Activated CD4-positive, alpha-beta T cell treated with anti-CD3 and anti-CD28 coated beads, Interleukin-2, Interleukin-6, amounts not matched to agents 100 ng/mL and 50 ng/mL, durations not matched to agents 16 hours and 8 hours (primary cell): ENCODE results near the gene ERC2.
"Not testable (repeated sequence)": the region's sequence is repeated elsewhere in the genome, so short reads cannot be mapped to it uniquely, and the experiment has no call there.

Experiments used
- DNase-seq: peaks from one replicate; pipeline ENCODE4 v3.0.0-alpha.2; 2020

ERC2 gene

DNA sequence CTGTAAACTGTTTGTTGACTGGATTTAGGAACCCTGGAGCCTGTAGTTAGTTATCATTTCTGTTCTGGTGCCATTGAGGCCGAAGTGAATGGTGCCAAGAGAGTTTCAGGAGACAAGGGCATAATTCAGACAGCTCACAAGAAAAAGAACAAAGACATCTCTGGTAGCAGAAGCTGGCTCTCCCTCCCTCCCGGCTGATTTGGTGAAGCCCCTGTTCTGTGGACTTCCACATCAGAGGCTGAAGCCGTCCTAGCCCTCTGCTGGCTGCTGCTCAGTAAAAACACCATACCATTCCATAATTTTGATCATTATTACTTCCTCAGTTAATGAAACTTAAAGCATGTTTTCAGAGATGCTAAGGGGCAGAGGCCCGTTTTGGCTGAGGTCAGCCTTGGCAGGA, 599.9 kb downstream of the ERC2 start:
- no peak for DNase-seq

GRCh38 chr3:55863028-55863427, 605.2 kb downstream of the ERC2 start:
- no peak for DNase-seq

GRCh38 chr3:55860049-55860721, 608.1 kb downstream of the ERC2 start:
- no peak for DNase-seq

DNA sequence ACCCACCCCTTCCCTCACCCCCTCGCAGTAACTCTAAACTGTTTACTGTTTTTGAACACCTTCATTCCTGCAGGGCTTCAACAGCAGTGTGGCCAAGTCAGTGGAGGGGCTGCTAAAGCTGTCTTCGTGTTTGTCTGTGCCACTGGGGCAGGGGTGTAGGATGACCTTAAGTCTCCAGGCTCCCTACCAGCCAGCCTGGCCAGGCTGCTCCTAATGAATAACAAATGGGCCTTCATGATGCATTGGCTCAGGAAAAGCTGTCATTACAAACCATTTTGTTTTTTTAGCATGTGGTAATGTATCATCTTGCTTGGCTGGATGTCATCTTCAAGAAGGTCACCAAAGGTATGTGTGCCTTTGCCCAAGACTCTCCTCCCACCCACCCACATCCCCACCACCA, 609.0 kb downstream of the ERC2 start:
- DNase-seq, result no peak

- DNase-seq, result no peak
These were observed 609.5 kb downstream of the ERC2 start for GRCh38 chr3:55858727-55859126.

DNA sequence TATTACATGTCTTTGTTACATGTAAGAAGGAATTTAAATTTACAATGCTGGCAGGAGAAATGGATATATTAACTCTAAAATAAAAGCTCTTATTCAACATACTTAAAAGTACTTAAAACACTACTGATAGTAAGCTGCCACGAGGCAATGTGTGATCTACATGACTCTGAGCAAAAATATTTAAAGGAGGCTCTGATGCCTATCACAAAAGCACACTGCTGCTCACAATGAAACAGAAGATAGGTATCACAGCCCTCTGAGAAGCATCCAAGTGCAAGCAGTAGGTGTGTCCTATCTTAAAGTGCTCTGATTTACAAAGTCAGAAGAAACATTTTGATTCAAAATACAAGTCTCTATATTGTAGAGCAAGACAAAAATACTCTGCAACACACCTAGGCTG, 610.0 kb downstream of the ERC2 start:
- DNase-seq, result no peak

DNA sequence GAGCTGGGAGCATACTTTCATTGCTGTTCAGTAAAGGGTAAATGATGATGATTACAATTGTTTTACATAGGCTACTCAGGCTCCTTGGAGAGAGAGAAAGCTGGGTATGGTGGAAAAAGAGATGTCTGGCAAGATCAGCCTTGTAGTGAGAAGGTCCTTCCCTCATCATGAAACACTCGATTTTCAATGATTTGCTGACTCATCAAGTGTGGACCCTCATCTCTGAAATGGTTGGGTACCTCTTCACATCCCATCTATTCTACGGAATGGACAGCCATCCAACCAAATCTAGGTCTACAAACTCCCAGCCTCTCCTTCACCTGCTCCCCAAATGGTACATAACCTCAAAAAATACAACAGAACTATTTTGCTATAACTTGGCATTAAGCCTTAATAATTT, 610.6 kb downstream of the ERC2 start:
- DNase-seq, result no peak

GRCh38 chr3:55855311-55855710, 613.0 kb downstream of the ERC2 start:
- no peak for DNase-seq

- no peak for DNase-seq
These were observed 613.8 kb downstream of the ERC2 start for GRCh38 chr3:55854494-55854893.

GRCh38 chr3:55852326-55852725, 615.9 kb downstream of the ERC2 start:
- no peak for DNase-seq

- DNase-seq, result no peak
These were observed 626.1 kb downstream of the ERC2 start for GRCh38 chr3:55842204-55842603.

DNA sequence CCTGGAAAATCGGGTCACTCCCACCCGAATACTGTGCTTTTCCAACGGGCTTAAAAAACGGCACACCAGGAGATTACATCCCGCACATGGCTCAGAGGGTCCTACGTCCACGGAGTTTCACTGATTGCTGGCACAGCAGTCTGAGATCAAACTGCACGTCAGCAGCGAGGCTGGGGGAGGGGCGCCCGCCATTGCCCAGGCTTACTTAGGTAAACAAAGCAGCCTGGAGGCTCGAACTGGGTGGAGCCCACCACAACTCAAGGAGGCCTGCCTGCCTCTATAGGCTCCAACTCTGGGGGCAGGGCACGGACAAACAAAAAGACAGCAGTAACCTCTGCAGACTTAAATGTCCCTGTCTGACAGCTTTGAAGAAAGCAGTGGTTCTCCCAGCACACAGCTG, 636.4 kb downstream of the ERC2 start:
- DNase-seq, result not testable (repeated sequence)

DNA sequence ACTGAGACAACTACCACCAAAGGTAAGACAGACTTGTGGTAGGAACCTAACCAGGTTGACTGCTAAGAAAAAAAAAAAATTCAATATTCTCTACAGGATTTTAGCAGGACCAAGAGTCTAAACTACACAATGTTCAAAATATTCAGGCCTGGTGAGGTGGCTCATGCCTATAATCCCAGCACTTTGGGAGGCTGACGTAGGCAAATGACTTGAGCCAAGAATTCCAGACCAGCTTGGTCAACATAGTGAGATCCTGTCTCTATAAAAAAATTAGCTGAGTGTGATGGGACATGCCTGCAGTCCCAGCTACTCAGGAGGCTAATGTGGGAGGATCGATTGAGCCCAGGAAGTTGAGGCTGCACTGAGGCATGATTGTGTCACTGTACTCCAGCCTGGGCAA, 639.6 kb downstream of the ERC2 start:
- no peak for DNase-seq

- no peak for DNase-seq
These were observed 640.5 kb downstream of the ERC2 start for GRCh38 chr3:55827786-55828185.

DNA sequence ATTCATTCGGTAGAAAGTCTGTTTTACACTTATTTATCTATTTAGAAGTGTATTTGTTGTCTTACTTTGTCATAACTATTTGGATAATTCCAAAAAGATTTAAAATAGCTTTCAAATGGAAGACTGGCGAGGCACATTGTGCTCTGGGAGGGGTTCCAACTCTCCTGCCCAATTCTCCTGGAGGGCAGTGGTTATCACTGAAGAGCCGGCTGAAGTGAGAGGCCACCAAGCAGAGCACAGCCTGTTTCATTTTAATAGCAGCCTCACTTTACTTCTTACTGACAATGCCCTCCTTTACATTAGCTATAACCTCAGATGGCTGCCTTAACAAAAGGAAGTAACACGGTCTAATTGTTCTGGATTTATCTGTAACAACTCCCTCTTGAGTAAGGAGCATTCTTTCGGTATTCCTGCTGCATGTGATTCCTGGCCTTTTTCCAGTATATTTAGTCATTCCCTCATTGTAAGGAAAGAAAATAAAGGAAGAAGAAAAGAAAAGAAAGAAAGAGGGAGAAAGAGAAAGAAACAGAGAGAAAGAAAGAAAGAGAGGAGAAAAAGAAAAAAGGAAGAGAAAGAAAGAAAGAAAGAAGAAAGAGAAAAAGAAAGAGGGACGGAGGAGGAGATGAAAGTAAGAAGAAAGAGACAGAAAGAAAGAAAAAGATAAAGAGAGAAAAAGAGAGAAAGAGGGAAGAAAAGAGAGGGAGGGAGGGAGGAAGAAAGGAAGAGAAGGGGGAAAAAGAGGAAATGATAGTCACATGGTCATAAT, 641.4 kb downstream of the ERC2 start:
- no peak for DNase-seq

GRCh38 chr3:55826097-55826496, 642.2 kb downstream of the ERC2 start:
- DNase-seq, result no peak

- DNase-seq, result no peak
These were observed 643.9 kb downstream of the ERC2 start for GRCh38 chr3:55824406-55824805.

DNA sequence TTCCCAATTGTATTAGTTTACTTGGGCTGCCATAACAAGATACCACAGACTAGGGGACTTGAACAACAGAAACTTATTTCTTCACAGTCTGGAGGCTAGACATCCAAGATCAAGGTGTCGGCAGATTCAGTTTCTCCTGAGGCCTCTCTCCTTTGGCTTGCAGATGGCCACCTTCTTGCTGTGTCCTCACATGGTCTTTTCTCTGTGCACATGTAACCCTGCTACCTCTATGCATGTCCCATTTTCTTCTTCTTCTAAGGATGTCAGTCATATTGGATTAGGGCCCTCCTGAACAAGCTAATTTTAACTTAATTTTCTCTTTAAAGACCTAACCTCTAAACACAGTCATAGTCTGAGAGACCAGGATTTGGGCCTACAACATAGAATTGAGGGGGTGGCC, 644.4 kb downstream of the ERC2 start:
- DNase-seq, result no peak

DNA sequence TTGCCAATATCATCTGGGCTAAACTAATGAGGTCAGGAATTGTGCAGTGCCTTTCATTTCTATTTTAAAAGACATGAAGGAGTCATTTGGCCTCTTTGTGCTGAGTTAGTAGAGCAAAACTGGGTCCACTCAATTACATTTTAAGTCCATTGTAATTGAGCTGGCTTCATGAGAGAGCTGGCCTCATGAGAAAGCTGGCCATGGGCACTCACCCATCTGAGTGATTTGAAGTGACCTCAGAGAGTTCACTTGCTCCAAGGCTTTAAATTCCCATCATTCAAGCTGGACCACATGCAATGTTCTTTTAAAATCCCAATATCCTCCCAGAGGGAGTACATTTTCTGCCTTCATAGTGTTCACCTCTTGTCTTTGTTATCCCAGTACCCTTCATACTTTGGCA, 645.3 kb downstream of the ERC2 start:
- no peak for DNase-seq

GRCh38 chr3:55819005-55819404, 649.3 kb downstream of the ERC2 start:
- no peak for DNase-seq

- no peak for DNase-seq
These were observed 649.8 kb downstream of the ERC2 start for GRCh38 chr3:55818485-55818884.

DNA sequence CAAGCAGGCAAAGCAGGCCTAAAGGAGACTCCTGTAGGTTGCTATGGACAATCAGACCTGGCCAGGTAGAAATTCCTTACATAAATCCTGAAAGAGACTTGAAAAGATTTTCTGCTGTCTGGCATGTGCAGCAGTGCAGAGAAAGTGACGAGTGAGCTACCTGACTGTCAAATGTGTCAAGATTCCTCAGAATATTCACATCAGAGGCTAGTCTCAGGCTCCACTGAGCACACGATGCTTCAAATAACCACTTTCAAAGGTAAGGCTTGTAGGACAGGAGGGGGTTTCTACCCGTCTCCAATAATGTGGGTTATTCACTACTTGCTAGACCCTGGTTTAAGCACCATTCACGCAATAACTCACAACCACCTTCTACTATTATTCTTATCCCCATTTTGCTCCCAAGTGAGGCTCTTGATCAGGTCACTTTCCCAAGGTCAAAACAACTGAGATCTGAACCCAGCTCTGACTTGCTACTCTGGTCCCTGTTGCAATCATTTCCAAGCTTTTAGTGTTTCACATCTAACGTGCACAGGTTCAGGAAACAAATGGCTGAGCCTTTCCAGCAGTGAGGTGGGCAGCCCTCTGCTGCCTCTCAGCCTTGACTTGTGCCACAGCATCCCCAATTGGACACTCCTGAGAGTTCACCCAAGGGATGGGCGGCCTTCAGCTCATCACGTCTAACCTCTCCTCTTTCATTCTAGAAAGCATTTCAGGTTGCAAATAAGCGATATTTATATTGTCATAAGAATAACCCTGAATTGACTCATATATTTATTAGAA, 651.3 kb downstream of the ERC2 start:
- DNase-seq, result no peak

DNA sequence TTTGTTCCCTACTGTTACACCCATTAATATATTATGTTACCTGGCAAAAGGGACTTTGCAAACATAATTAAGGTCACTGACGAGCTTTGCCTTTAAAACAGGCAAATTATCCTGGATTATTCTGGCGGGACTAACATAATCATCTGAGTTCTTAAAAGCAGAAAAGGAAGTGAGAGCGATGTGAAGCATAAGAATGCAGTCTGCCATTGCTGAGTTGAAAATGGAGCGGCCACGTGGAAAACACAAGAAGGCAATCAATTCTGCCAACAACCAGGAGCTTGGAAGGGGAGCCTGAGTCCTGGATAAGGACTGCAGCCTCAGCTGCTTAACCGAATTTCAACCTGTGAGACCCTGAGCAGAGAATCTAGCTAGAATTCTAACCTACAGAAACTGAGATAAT, 653.0 kb downstream of the ERC2 start:
- no peak for DNase-seq
